Erythroblast (primary cell): Measurements from ENCODE around the gene SLX4IP.

Source experiments
- GATA1 ChIP-seq: IDR thresholded peaks from 2 replicates; pipeline ENCODE4 v1.6.1; 2011; ENCODE audit warnings: low read depth, mild to moderate bottlenecking, control low read depth, low read length, moderate library complexity
- POLR2A ChIP-seq: IDR thresholded peaks from 2 replicates; pipeline ENCODE4 v1.6.1; 2011; ENCODE audit warnings: mild to moderate bottlenecking, low read length

- TF ChIP-seq POLR2A (no peak), GATA1 (no peak)
These were observed 131.1 kb downstream of the SLX4IP start for GRCh38 chr20:10565922-10566897.
